Activated CD4-positive, alpha-beta T cell treated with anti-CD3 and anti-CD28 coated beads for 36 hours (primary cell): ENCODE results near the gene CYP21A2. TPM values are rescaled to one million over a fixed set of nuclear protein-coding genes. Genes with fewer than 3 reads are reported as not detected.
"Not testable (repeated sequence)": the region's sequence is repeated elsewhere in the genome, so short reads cannot be mapped to it uniquely, and the experiment has no call there.

ENCODE experiments used
- ATAC-seq: fragments of 200-7000 bp; cut with Tn5 transposase; one replicate; pipeline ENCODE4 v1.10.0; 2021; ENCODE audit warnings: mild to moderate bottlenecking, moderate library complexity
- CTCF ChIA-PET: fragments of 350-600 bp; sonication (Branson Sonifier 250); formaldehyde crosslinking; loops from one replicate; lab custom pipeline; 2021; ENCODE audit warnings: antibody characterized with exemption; lab: Charles Lee
- POLR2A ChIA-PET: fragments of 350-600 bp; sonication (Branson Sonifier 250); formaldehyde crosslinking; loops from one replicate; lab custom pipeline; 2021; ENCODE audit warnings: antibody characterized with exemption, inconsistent platforms; lab: Charles Lee
- DNase-seq: peaks from one replicate; pipeline ENCODE4 v3.0.0-alpha.2; 2020
- H3K27ac Mint-ChIP-seq: one replicate; pipeline ENCODE4 v1.8.0; 2021; ENCODE audit warnings: mixed read lengths
- H3K27me3 Mint-ChIP-seq: one replicate; pipeline ENCODE4 v1.8.0; 2021; ENCODE audit warnings: mixed read lengths
- H3K36me3 Mint-ChIP-seq: one replicate; pipeline ENCODE4 v1.8.0; 2021; ENCODE audit warnings: low read depth, mixed read lengths
- H3K4me1 Mint-ChIP-seq: one replicate; pipeline ENCODE4 v1.8.0; 2021; ENCODE audit warnings: mixed read lengths
- H3K4me3 Mint-ChIP-seq: one replicate; pipeline ENCODE4 v1.8.0; 2021; ENCODE audit warnings: mild to moderate bottlenecking, moderate library complexity, mixed read lengths
- H3K9me3 Mint-ChIP-seq: one replicate; pipeline ENCODE4 v1.8.0; 2021; ENCODE audit warnings: low read depth, mixed read lengths
- intact Hi-C, 2 experiments: fragments of 100-400 bp; cut with DNase I in 1 of 2; cut with micrococcal nuclease in 1 of 2; formaldehyde crosslinking; loops; one replicate each; pipeline versions ENCODE4 v1.14.2 to v1.15.1; 2022 to 2024; cut with DNase I, micrococcal nuclease
- total RNA-seq, 2 experiments: library from RNA; stranded (reverse); gene quantifications; one replicate each; pipeline ENCODE4 v1.2.3, GENCODE V29; 2021

The CYP21A2 gene
- total RNA-seq = under 1 TPM in 1 of 2 experiments, not detected in 1; 0.47 TPM

GRCh38 chr6:32037598-32038524 is at the start of gene CYP21A2:
Gene CYP21A2, plus strand, starts transcription at chr6:32038415. Its CDS starts 8 bp downstream, at chr6:32038423.
- H3K36me3 Mint-ChIP-seq, H3K4me3 Mint-ChIP-seq, H3K27ac Mint-ChIP-seq, H3K4me1 Mint-ChIP-seq, DNase-seq, intact Hi-C loops, H3K9me3 Mint-ChIP-seq, H3K27me3 Mint-ChIP-seq, POLR2A ChIA-PET: not testable (repeated sequence)
- CTCF ChIA-PET = interaction anchor here (1.3 kb wide), 1 partner anchor 10 kb away, joined by 5 read pairs; no protein-coding TSS in a partner anchor
- peak; percentile 80 for ATAC-seq

- ATAC-seq, H3K27ac Mint-ChIP-seq, DNase-seq, intact Hi-C loops, CTCF ChIA-PET, H3K4me3 Mint-ChIP-seq, H3K36me3 Mint-ChIP-seq, POLR2A ChIA-PET, H3K27me3 Mint-ChIP-seq, H3K9me3 Mint-ChIP-seq, H3K4me1 Mint-ChIP-seq: not testable (repeated sequence)
Measured at GRCh38 chr6:31989363-31989762, 48.9 kb upstream of the CYP21A2 start.

- POLR2A ChIA-PET, intact Hi-C loops, H3K9me3 Mint-ChIP-seq, H3K4me1 Mint-ChIP-seq, H3K36me3 Mint-ChIP-seq, CTCF ChIA-PET, H3K27ac Mint-ChIP-seq, H3K27me3 Mint-ChIP-seq, ATAC-seq, H3K4me3 Mint-ChIP-seq, DNase-seq: not testable (repeated sequence)
Measured at GRCh38 chr6:31994421-31994820, 43.8 kb upstream of the CYP21A2 start.

- not testable (repeated sequence) for H3K27ac Mint-ChIP-seq, H3K4me1 Mint-ChIP-seq
Measured at GRCh38 chr6:31996385-31996784, 41.8 kb upstream of the CYP21A2 start.

GRCh38 chr6:32002546-32003268 is 35.5 kb upstream of the CYP21A2 start:
- ATAC-seq, H3K27ac Mint-ChIP-seq, DNase-seq, CTCF ChIA-PET, H3K4me1 Mint-ChIP-seq, H3K27me3 Mint-ChIP-seq, H3K4me3 Mint-ChIP-seq, H3K9me3 Mint-ChIP-seq, POLR2A ChIA-PET, intact Hi-C loops, H3K36me3 Mint-ChIP-seq: not testable (repeated sequence)

More at GRCh38 chr6:31996385-31996784, 41.8 kb upstream of the CYP21A2 start:
- DNase-seq, intact Hi-C loops, CTCF ChIA-PET, H3K27me3 Mint-ChIP-seq, H3K4me3 Mint-ChIP-seq, ATAC-seq, POLR2A ChIA-PET, H3K36me3 Mint-ChIP-seq, H3K9me3 Mint-ChIP-seq: not testable (repeated sequence)

- H3K36me3 Mint-ChIP-seq, intact Hi-C loops, H3K4me1 Mint-ChIP-seq, DNase-seq, POLR2A ChIA-PET, H3K4me3 Mint-ChIP-seq, H3K27me3 Mint-ChIP-seq, H3K9me3 Mint-ChIP-seq, ATAC-seq, CTCF ChIA-PET, H3K27ac Mint-ChIP-seq: not testable (repeated sequence)
Measured at GRCh38 chr6:32003301-32003700, 34.9 kb upstream of the CYP21A2 start.

GRCh38 chr6:32004393-32004792 is 33.8 kb upstream of the CYP21A2 start:
- CTCF ChIA-PET, H3K4me3 Mint-ChIP-seq, POLR2A ChIA-PET, H3K9me3 Mint-ChIP-seq, H3K36me3 Mint-ChIP-seq, H3K27ac Mint-ChIP-seq, H3K4me1 Mint-ChIP-seq, intact Hi-C loops, ATAC-seq, DNase-seq, H3K27me3 Mint-ChIP-seq: not testable (repeated sequence)

- CTCF ChIA-PET, H3K4me3 Mint-ChIP-seq, H3K4me1 Mint-ChIP-seq, H3K36me3 Mint-ChIP-seq, H3K9me3 Mint-ChIP-seq, intact Hi-C loops, H3K27me3 Mint-ChIP-seq, POLR2A ChIA-PET, DNase-seq: not testable (repeated sequence)
- peak; percentile 86 for ATAC-seq
- H3K27ac Mint-ChIP-seq = peak overlapping the region; percentile 37
Measured at GRCh38 chr6:32004864-32005537, 33.2 kb upstream of the CYP21A2 start.

- peak; percentile 5 for DNase-seq
- H3K27ac Mint-ChIP-seq, ATAC-seq, H3K9me3 Mint-ChIP-seq, CTCF ChIA-PET, H3K27me3 Mint-ChIP-seq, H3K36me3 Mint-ChIP-seq, POLR2A ChIA-PET, intact Hi-C loops, H3K4me1 Mint-ChIP-seq, H3K4me3 Mint-ChIP-seq: not testable (repeated sequence)
Measured at GRCh38 chr6:32005538-32005880, 32.7 kb upstream of the CYP21A2 start.

- ATAC-seq, H3K36me3 Mint-ChIP-seq, intact Hi-C loops, DNase-seq, POLR2A ChIA-PET, CTCF ChIA-PET, H3K9me3 Mint-ChIP-seq, H3K27ac Mint-ChIP-seq, H3K4me1 Mint-ChIP-seq, H3K4me3 Mint-ChIP-seq, H3K27me3 Mint-ChIP-seq: not testable (repeated sequence)
Measured at GRCh38 chr6:32005991-32006529, 32.2 kb upstream of the CYP21A2 start.

GRCh38 chr6:32007086-32007485 is 31.1 kb upstream of the CYP21A2 start:
- POLR2A ChIA-PET, intact Hi-C loops, CTCF ChIA-PET, H3K27ac Mint-ChIP-seq, H3K4me1 Mint-ChIP-seq, H3K9me3 Mint-ChIP-seq, H3K4me3 Mint-ChIP-seq, DNase-seq, ATAC-seq, H3K27me3 Mint-ChIP-seq, H3K36me3 Mint-ChIP-seq: not testable (repeated sequence)
